HG02840 (cell line): ENCODE results near the gene RAB13.

Source experiments
- ATAC-seq: cut with Tn5 transposase; IDR thresholded peaks from one replicate; pipeline ENCODE4 v1.9.1; 2021; ENCODE audit warnings: mild to moderate bottlenecking, moderate library complexity, moderate number of reproducible peaks; ENCODE audit not compliant: unreplicated experiment, low FRiP score

Gene RAB13

GRCh38 chr1:153958111-153958960, 27.8 kb downstream of the RAB13 start, which contains the start of gene CRTC2:
TSS of gene CRTC2 (minus strand) at chr1:153958612. CDS start at chr1:153958497, 115 bp downstream.
- ATAC-seq = peak; percentile 59

GRCh38 chr1:153957744-153958110, 28.4 kb downstream of the RAB13 start:
- ATAC-seq = peak; percentile 21

- ATAC-seq = no peak
Observed at GRCh38 chr1:153956997-153957715, 29.0 kb downstream of the RAB13 start.

- ATAC-seq = no peak
Observed at GRCh38 chr1:153954826-153955225, 31.3 kb downstream of the RAB13 start.

- no peak for ATAC-seq
Observed at GRCh38 chr1:153953859-153954365, 32.2 kb downstream of the RAB13 start.

- ATAC-seq = no peak
Observed at GRCh38 chr1:153951801-153952200, 34.3 kb downstream of the RAB13 start.

GRCh38 chr1:153951183-153951582, 35.0 kb downstream of the RAB13 start:
- no peak for ATAC-seq

- peak; percentile 57 for ATAC-seq
Observed at GRCh38 chr1:153946622-153947241, 39.4 kb downstream of the RAB13 start, which contains the start of gene DENND4B. TSS of gene DENND4B (minus strand) at chr1:153946718. CDS start at chr1:153944374, 2,344 bp downstream.

GRCh38 chr1:153945795-153946621, 40.1 kb downstream of the RAB13 start:
- ATAC-seq = peak; percentile 60

GRCh38 chr1:153945131-153945794, 40.9 kb downstream of the RAB13 start:
- no peak for ATAC-seq

GRCh38 chr1:153944827-153945117, 41.4 kb downstream of the RAB13 start:
- ATAC-seq = no peak

- ATAC-seq = no peak
Observed at GRCh38 chr1:153944005-153944826, 41.9 kb downstream of the RAB13 start.

- no peak for ATAC-seq
Observed at GRCh38 chr1:153942766-153943549, 43.2 kb downstream of the RAB13 start.

- no peak for ATAC-seq
Observed at GRCh38 chr1:153941826-153942725, 44.1 kb downstream of the RAB13 start.

- no peak for ATAC-seq
Observed at GRCh38 chr1:153940756-153941155, 45.4 kb downstream of the RAB13 start.

GRCh38 chr1:153939476-153939875, 46.7 kb downstream of the RAB13 start:
- no peak for ATAC-seq

- ATAC-seq = no peak
Observed at GRCh38 chr1:153938996-153939395, 47.1 kb downstream of the RAB13 start.
